ENCODE results near the gene TGFBRAP1.

The TGFBRAP1 gene

DNA sequence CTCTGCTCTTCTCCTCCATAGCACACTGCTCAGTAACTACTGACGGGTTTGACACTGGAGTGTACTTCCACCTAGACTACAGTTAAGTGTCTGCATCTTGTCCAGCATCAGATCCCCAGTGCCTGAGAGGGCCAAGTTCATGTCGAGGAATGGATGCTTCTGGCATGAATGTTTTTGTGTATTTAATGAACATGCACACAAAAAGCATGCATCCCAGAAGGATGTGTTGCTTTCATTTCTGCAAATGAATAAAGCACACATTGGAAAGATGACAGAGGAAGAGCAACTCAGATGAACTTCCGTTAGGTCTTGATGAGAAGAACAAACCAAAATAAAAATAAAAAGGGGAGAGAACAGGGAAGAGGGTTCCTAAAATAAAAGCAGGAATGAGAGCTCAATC, 35.7 kb upstream of the TGFBRAP1 start:
- Histone ChIP-seq H3K79me2 (no peaks in the 10 kb centered on the region), H3K9me3 (ENCODE audit: control insufficient read depth, low read length) (no peaks in the 10 kb centered on the region), H3K27ac (no peak overlapping the region), H2AFZ (no peak overlapping the region), H3K4me1 (peaks cover 5% of the 10 kb centered on the region), H3K27me3 (ENCODE audit: control insufficient read depth, insufficient read depth, low read length) (no peaks in the 10 kb centered on the region), H3K4me2 (ENCODE audit: low read length) (no peak overlapping the region), H3K9ac (no peak overlapping the region), H3K36me3 (ENCODE audit: control insufficient read depth, insufficient read depth, low read length) (no peaks in the 10 kb centered on the region), H3K4me3 (ENCODE audit: low read depth, low read length) (no peak overlapping the region)
- TF ChIP-seq, protein P1, sequence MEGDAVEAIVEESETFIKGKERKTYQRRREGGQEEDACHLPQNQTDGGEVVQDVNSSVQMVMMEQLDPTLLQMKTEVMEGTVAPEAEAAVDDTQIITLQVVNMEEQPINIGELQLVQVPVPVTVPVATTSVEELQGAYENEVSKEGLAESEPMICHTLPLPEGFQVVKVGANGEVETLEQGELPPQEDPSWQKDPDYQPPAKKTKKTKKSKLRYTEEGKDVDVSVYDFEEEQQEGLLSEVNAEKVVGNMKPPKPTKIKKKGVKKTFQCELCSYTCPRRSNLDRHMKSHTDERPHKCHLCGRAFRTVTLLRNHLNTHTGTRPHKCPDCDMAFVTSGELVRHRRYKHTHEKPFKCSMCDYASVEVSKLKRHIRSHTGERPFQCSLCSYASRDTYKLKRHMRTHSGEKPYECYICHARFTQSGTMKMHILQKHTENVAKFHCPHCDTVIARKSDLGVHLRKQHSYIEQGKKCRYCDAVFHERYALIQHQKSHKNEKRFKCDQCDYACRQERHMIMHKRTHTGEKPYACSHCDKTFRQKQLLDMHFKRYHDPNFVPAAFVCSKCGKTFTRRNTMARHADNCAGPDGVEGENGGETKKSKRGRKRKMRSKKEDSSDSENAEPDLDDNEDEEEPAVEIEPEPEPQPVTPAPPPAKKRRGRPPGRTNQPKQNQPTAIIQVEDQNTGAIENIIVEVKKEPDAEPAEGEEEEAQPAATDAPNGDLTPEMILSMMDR (IDR thresholded peaks at IDR 0.05): no peak

- no peaks in the 10 kb centered on the region for H3K27me3 ChIP-seq (ENCODE audit: control insufficient read depth, insufficient read depth, low read length)
- H3K27ac ChIP-seq: no peak overlapping the region
- H3K36me3 ChIP-seq (ENCODE audit: control insufficient read depth, insufficient read depth, low read length): no peaks in the 10 kb centered on the region
Measured at GRCh38 chr2:105364436-105365139, 35.1 kb upstream of the TGFBRAP1 start.

GRCh38 chr2:105362862-105363591, 33.5 kb upstream of the TGFBRAP1 start:
- no peaks in the 10 kb centered on the region for H3K79me2 ChIP-seq
- H3K27ac ChIP-seq: no peak overlapping the region
- no peaks in the 10 kb centered on the region for H3K9me3 ChIP-seq (ENCODE audit: control insufficient read depth, low read length)
- no peak overlapping the region for H3K9ac ChIP-seq
- H2AFZ ChIP-seq: no peak overlapping the region
- H3K4me2 ChIP-seq (ENCODE audit: low read length): no peak overlapping the region
- H3K36me3 ChIP-seq (ENCODE audit: control insufficient read depth, insufficient read depth, low read length): no peaks in the 10 kb centered on the region
- TF ChIP-seq, protein P1 (IDR thresholded peaks at IDR 0.05): no peak
- H3K27me3 ChIP-seq (ENCODE audit: control insufficient read depth, insufficient read depth, low read length): no peaks in the 10 kb centered on the region
- no peaks in the 10 kb centered on the region for H3K4me1 ChIP-seq
- H3K4me3 ChIP-seq (ENCODE audit: low read depth, low read length): no peak overlapping the region

More at GRCh38 chr2:105364436-105365139, 35.1 kb upstream of the TGFBRAP1 start:
- TF ChIP-seq, protein P1 (IDR thresholded peaks at IDR 0.05): no peak
- no peak overlapping the region for H3K4me3 ChIP-seq (ENCODE audit: low read depth, low read length)
- no peaks in the 10 kb centered on the region for H3K9me3 ChIP-seq (ENCODE audit: control insufficient read depth, low read length)
- H2AFZ ChIP-seq: no peak overlapping the region
- no peaks in the 10 kb centered on the region for H3K79me2 ChIP-seq
- H3K4me1 ChIP-seq: peaks cover under 1% of the 10 kb centered on the region
- H3K9ac ChIP-seq: no peak overlapping the region
- no peak overlapping the region for H3K4me2 ChIP-seq (ENCODE audit: low read length)

- Histone ChIP-seq H3K27me3 (ENCODE audit: control insufficient read depth, insufficient read depth, low read length) (no peaks in the 10 kb centered on the region), H3K4me3 (ENCODE audit: low read depth, low read length) (no peak overlapping the region), H3K4me1 (no peaks in the 10 kb centered on the region), H3K4me2 (ENCODE audit: low read length) (no peak overlapping the region), H3K36me3 (ENCODE audit: control insufficient read depth, insufficient read depth, low read length) (no peaks in the 10 kb centered on the region), H2AFZ (no peak overlapping the region), H3K27ac (no peak overlapping the region), H3K79me2 (no peaks in the 10 kb centered on the region), H3K9ac (no peak overlapping the region), H3K9me3 (ENCODE audit: control insufficient read depth, low read length) (no peaks in the 10 kb centered on the region)
- TF ChIP-seq, protein P1 (IDR thresholded peaks at IDR 0.05): no peak
Measured at GRCh38 chr2:105361102-105361889, 31.8 kb upstream of the TGFBRAP1 start.

All from parathyroid adenoma (tissue), 2 donors.